Colonic mucosa (tissue), 4 donors: Measurements from ENCODE around the gene LRRC1. TPM values are rescaled to one million over a fixed set of nuclear protein-coding genes. Genes with fewer than 3 reads are reported as not detected.

Experiments used
- DNase-seq: peaks from one replicate; pipeline ENCODE4 v3.0.0-alpha.2; 2020
- H3K27ac ChIP-seq: fragments of 200-600 bp; one replicate; pipeline ENCODE4 v1.8.0; 2021
- H3K27me3 ChIP-seq: fragments of 200-600 bp; one replicate; pipeline ENCODE4 v1.8.0; 2021
- H3K36me3 ChIP-seq: fragments of 200-600 bp; one replicate; pipeline ENCODE4 v1.8.0; 2021
- H3K4me1 ChIP-seq: fragments of 200-600 bp; one replicate; pipeline ENCODE4 v1.8.0; 2021; ENCODE audit warnings: mild to moderate bottlenecking
- H3K4me3 ChIP-seq: fragments of 200-600 bp; one replicate; pipeline ENCODE4 v1.8.0; 2021
- H3K9ac ChIP-seq, 2 donors: one replicate each; pipeline ENCODE4 v1.7.0; 2013; ENCODE audit warnings: control low read depth in 2 of 2, low read depth in 2 of 2, low read length in 2 of 2
- H3K9me3 ChIP-seq: fragments of 200-600 bp; one replicate; pipeline ENCODE4 v1.8.0; 2021
- intact Hi-C: fragments of 100-400 bp; cut with DNase I; formaldehyde crosslinking; loops from one replicate; pipeline ENCODE4 v1.14.1; 2022
- total RNA-seq, 2 donors: library from RNA; stranded (reverse); fragmentation: NEBNext Ultra II Directional in 1 of 2; extraction: Animal tissue kit (Norgen Biotek cat#: 25700) in 1 of 2; gene quantifications; one replicate each; pipeline ENCODE4 v1.2.1, GENCODE V29; 2021
- TF ChIP-seq, protein P1 (sequence below): fragments of 200-600 bp; IDR thresholded peaks from one replicate; pipeline ENCODE4 v1.8.0; 2022; ENCODE audit warnings: antibody characterized with exemption, mild to moderate bottlenecking
- donor health status: healthy.
- donor health status: DM: no; HTN: no; CAD: no.
- donor health status: DM: no; HTN: no; CAD: no.

The LRRC1 gene
- total RNA-seq, 2 donors from 2014 or later: 49.6 to 72.9 TPM

- Histone ChIP-seq H3K9me3 (no peaks in the 10 kb centered on the region), H3K9ac (peak overlapping the region; percentile 6 to 56), H3K27me3 (no peaks in the 10 kb centered on the region), H3K4me3 (no peak overlapping the region), H3K4me1 (peaks cover 7% of the 10 kb centered on the region), H3K27ac (peak overlapping the region; percentile 78), H3K36me3 (no peaks in the 10 kb centered on the region)
- DNase-seq: peak; percentile 36
- intact Hi-C loops: no loop called here
- TF ChIP-seq, protein P1, sequence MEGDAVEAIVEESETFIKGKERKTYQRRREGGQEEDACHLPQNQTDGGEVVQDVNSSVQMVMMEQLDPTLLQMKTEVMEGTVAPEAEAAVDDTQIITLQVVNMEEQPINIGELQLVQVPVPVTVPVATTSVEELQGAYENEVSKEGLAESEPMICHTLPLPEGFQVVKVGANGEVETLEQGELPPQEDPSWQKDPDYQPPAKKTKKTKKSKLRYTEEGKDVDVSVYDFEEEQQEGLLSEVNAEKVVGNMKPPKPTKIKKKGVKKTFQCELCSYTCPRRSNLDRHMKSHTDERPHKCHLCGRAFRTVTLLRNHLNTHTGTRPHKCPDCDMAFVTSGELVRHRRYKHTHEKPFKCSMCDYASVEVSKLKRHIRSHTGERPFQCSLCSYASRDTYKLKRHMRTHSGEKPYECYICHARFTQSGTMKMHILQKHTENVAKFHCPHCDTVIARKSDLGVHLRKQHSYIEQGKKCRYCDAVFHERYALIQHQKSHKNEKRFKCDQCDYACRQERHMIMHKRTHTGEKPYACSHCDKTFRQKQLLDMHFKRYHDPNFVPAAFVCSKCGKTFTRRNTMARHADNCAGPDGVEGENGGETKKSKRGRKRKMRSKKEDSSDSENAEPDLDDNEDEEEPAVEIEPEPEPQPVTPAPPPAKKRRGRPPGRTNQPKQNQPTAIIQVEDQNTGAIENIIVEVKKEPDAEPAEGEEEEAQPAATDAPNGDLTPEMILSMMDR: no peak
Observed at GRCh38 chr6:53825532-53826321, 30.9 kb downstream of the LRRC1 start.

GRCh38 chr6:53827531-53827930 is 32.7 kb downstream of the LRRC1 start:
- peaks cover 7% of the 10 kb centered on the region for H3K4me1 ChIP-seq
- TF ChIP-seq, protein P1: no peak
- no peak overlapping the region for H3K4me3 ChIP-seq
- H3K9me3 ChIP-seq: no peaks in the 10 kb centered on the region
- H3K36me3 ChIP-seq: no peaks in the 10 kb centered on the region
- no peak overlapping the region for H3K9ac ChIP-seq
- intact Hi-C loops: no loop called here
- peak overlapping the region; percentile 78 for H3K27ac ChIP-seq
- H3K27me3 ChIP-seq: no peaks in the 10 kb centered on the region
- DNase-seq: peak; percentile 41

GRCh38 chr6:53828215-53828614 is 33.4 kb downstream of the LRRC1 start:
- H3K4me1 ChIP-seq: peaks cover 7% of the 10 kb centered on the region
- H3K27ac ChIP-seq: peak overlapping the region; percentile 78
- TF ChIP-seq, protein P1: no peak
- peak; percentile 44 for DNase-seq
- no peak overlapping the region for H3K4me3 ChIP-seq
- intact Hi-C loops: no loop called here
- H3K27me3 ChIP-seq: no peaks in the 10 kb centered on the region
- H3K9ac ChIP-seq: no peak overlapping the region
- no peaks in the 10 kb centered on the region for H3K36me3 ChIP-seq
- no peaks in the 10 kb centered on the region for H3K9me3 ChIP-seq

- no peaks in the 10 kb centered on the region for H3K36me3 ChIP-seq
- TF ChIP-seq, protein P1: no peak
- H3K27me3 ChIP-seq: no peaks in the 10 kb centered on the region
- no peak for DNase-seq
- peak overlapping the region; percentile 78 for H3K27ac ChIP-seq
- peaks cover 7% of the 10 kb centered on the region for H3K4me1 ChIP-seq
- no peak overlapping the region for H3K4me3 ChIP-seq
- no peaks in the 10 kb centered on the region for H3K9me3 ChIP-seq
- intact Hi-C loops: no loop called here
- H3K9ac ChIP-seq: no peak overlapping the region
Observed at GRCh38 chr6:53828966-53829697, 34.3 kb downstream of the LRRC1 start.

GRCh38 chr6:53829698-53830221 is 35.0 kb downstream of the LRRC1 start:
- Histone ChIP-seq H3K36me3 (no peaks in the 10 kb centered on the region), H3K27me3 (no peaks in the 10 kb centered on the region), H3K4me3 (no peak overlapping the region), H3K9ac (no peak overlapping the region), H3K9me3 (no peaks in the 10 kb centered on the region), H3K4me1 (peaks cover 5% of the 10 kb centered on the region), H3K27ac (peak overlapping the region; percentile 78)
- intact Hi-C loops: no loop called here
- TF ChIP-seq, protein P1: no peak
- peak; percentile 64 for DNase-seq
